GM18502 (cell line): Measurements from ENCODE around the gene PRDM16.

Source experiments
- ATAC-seq: cut with Tn5 transposase; IDR thresholded peaks from one replicate; pipeline ENCODE4 v1.9.1; 2021; ENCODE audit warnings: mild to moderate bottlenecking; ENCODE audit not compliant: unreplicated experiment, poor library complexity

PRDM16 gene

GRCh38 chr1:3133686-3134085 lies 64.7 kb downstream of the PRDM16 start:
- ATAC-seq: no peak

GRCh38 chr1:3134381-3135072 lies 65.5 kb downstream of the PRDM16 start:
- no peak for ATAC-seq

GRCh38 chr1:3135073-3135702 lies 66.2 kb downstream of the PRDM16 start:
- no peak for ATAC-seq

GRCh38 chr1:3135744-3136455 lies 66.9 kb downstream of the PRDM16 start:
- no peak for ATAC-seq

GRCh38 chr1:3136532-3136931 lies 67.5 kb downstream of the PRDM16 start:
- no peak for ATAC-seq

- ATAC-seq: no peak
These were observed 68.4 kb downstream of the PRDM16 start for GRCh38 chr1:3137111-3138100.

- ATAC-seq: no peak
These were observed 69.7 kb downstream of the PRDM16 start for GRCh38 chr1:3138623-3139151.

- no peak for ATAC-seq
These were observed 70.4 kb downstream of the PRDM16 start for GRCh38 chr1:3139451-3139852.

GRCh38 chr1:3139871-3140361 lies 70.9 kb downstream of the PRDM16 start:
- ATAC-seq: no peak

GRCh38 chr1:3140437-3140836 lies 71.4 kb downstream of the PRDM16 start:
- no peak for ATAC-seq

- ATAC-seq: no peak
These were observed 72.1 kb downstream of the PRDM16 start for GRCh38 chr1:3141129-3141528.

- no peak for ATAC-seq
These were observed 72.8 kb downstream of the PRDM16 start for GRCh38 chr1:3141836-3142235.

- no peak for ATAC-seq
These were observed 73.2 kb downstream of the PRDM16 start for GRCh38 chr1:3142236-3142635.

GRCh38 chr1:3142751-3143150 lies 73.7 kb downstream of the PRDM16 start:
- ATAC-seq: no peak

- no peak for ATAC-seq
These were observed 76.7 kb downstream of the PRDM16 start for GRCh38 chr1:3145532-3146325.

GRCh38 chr1:3146458-3146857 lies 77.5 kb downstream of the PRDM16 start:
- no peak for ATAC-seq

GRCh38 chr1:3146907-3147306 lies 77.9 kb downstream of the PRDM16 start:
- no peak for ATAC-seq

- ATAC-seq: no peak
These were observed 79.2 kb downstream of the PRDM16 start for GRCh38 chr1:3148171-3148570.

GRCh38 chr1:3149277-3149676 lies 80.3 kb downstream of the PRDM16 start:
- ATAC-seq: no peak
